HFF-Myc (cell line): ENCODE results near the gene ARSK.
"Not testable (repeated sequence)": the region's sequence is repeated elsewhere in the genome, so short reads cannot be mapped to it uniquely, and the experiment has no call there.

Source experiments
- DNase-seq: peaks from one replicate; pipeline ENCODE4 v3.0.0-alpha.2; 2011; ENCODE audit warnings: low read depth; ENCODE audit errors: extremely low read depth
- H3K4me3 ChIP-seq: replicated peaks from 2 replicates; pipeline ENCODE4 v1.5.1; 2011; ENCODE audit warnings: low read depth, mild to moderate bottlenecking, control low read depth, low read length
- TF ChIP-seq, protein P1 (sequence below): IDR thresholded peaks from 2 replicates; pipeline ENCODE4 v1.5.1; 2012; ENCODE audit warnings: mild to moderate bottlenecking, low read depth, low read length, control low read depth; ENCODE audit errors: missing control alignments

Gene ARSK

GRCh38 chr5:95644351-95645042 lies 89.6 kb downstream of the ARSK start:
- TF ChIP-seq, protein P1, sequence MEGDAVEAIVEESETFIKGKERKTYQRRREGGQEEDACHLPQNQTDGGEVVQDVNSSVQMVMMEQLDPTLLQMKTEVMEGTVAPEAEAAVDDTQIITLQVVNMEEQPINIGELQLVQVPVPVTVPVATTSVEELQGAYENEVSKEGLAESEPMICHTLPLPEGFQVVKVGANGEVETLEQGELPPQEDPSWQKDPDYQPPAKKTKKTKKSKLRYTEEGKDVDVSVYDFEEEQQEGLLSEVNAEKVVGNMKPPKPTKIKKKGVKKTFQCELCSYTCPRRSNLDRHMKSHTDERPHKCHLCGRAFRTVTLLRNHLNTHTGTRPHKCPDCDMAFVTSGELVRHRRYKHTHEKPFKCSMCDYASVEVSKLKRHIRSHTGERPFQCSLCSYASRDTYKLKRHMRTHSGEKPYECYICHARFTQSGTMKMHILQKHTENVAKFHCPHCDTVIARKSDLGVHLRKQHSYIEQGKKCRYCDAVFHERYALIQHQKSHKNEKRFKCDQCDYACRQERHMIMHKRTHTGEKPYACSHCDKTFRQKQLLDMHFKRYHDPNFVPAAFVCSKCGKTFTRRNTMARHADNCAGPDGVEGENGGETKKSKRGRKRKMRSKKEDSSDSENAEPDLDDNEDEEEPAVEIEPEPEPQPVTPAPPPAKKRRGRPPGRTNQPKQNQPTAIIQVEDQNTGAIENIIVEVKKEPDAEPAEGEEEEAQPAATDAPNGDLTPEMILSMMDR = peak; percentile 81
- DNase-seq = no peak
- no peak overlapping the region for H3K4me3 ChIP-seq

DNA sequence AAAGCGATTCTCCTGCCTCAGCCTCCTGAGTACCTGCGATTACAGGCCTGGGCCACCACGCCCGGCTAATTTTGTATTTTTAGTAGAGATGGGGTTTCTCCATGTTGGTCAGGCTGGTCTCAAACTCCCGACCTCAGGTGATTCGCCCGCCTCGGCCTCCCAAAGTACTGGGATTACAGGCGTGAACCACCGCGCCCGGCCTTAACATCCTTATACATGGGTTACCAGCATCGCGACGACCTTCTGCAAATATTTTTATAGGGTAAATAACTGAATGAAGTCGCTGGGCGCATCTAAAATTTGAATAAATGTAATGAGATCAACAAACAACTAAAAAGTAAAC lies 91.3 kb downstream of the ARSK start:
- peak overlapping the region; percentile 57 for H3K4me3 ChIP-seq
- DNase-seq = not testable (repeated sequence)

DNA sequence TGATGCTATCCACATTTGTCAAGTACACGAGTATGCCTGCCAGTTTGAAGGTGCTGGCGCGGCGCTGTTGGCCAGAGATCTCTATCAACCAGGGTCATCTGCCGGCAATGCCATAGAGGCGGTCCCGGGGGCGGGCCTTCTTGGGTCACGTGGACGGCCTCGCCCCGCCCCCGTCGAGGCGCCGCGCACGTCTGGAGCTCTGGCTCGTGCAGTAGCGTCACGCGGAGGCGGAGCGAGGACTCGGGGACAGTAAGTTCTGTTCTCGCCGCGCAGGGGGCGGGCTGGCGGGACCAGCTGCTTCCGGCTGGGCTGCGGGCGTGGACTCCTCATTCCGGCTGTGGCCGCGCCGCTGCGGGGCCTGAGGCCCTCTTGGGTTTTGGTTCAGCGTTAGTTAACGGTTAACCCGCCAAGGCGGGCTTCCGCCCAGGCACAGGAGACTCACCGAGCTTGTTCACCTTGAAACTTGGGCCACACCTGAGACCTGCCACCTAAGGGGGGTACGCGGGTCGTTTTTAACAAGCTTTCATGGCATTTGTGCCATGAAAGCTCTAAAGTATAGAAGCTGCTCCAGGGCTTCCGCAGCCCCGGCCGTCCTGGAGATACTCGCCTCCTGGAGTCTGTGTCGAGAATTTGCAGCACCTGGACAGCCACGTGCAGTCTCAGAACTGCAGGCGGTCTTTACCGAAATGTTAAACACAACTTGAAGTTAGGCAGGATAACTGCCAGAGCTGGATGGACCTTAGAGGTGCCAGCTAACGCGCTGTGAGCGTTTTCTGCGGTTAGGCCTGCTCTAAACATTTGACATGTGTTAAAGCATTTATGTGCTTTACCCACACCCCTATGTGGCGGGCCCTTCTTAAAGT lies 91.9 kb downstream of the ARSK start, which contains the start of gene RFESD:
RFESD (plus strand) TSS at position 209 of the 863 bp plus-strand sequence. CDS start 5,495 bp downstream, outside the sequence.
- TF ChIP-seq, protein P1 = no peak
- peak within 1 kb of the TSS; percentile 57 for H3K4me3 ChIP-seq

GRCh38 chr5:95647886-95648860 lies 93.3 kb downstream of the ARSK start:
- no peak overlapping the region for H3K4me3 ChIP-seq
- TF ChIP-seq, protein P1 = no peak
- no peak for DNase-seq

More for the DNA sequence above, 91.9 kb downstream of the ARSK start, which contains the start of gene RFESD:
- peak; percentile 76 for DNase-seq

GRCh38 chr5:95649274-95649673 lies 94.4 kb downstream of the ARSK start:
- no peak for DNase-seq
- no peak overlapping the region for H3K4me3 ChIP-seq
- TF ChIP-seq, protein P1 = no peak

DNA sequence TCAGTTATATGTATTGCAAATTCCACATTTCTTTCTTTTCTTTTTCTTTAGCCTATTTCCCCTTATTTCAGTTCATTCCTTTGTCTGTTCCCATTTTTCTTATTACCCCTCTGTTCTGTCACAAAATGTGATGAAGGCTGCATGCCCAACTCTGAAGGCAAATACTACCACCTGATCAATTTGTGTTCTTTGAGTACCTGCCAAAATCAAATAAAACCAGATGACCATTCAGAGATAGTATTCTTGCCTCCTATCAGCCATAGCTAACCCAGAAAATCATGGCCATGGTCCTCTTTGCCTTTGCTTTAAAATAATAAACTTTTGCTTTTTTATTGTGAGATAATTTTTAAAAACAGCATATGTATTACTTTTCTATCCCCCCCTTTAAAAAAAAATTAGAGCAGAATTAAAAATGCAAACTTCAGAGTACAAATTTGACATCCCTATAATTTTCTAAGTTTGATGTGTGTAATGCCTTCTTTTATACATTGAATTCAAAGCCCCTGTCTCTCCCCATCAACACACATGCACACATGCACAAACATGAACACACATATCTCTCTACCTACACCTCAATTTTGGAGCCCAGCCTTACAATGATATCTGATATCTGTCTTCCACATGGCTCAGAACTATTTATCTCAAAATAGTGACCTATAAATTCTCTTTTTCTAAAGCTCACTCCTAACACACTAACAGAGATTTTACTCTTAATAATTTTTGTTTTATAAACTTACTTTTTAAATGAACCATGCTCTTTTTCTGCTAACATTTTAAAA lies 95.1 kb downstream of the ARSK start:
- TF ChIP-seq, protein P1 = no peak
- no peak for DNase-seq
- no peak overlapping the region for H3K4me3 ChIP-seq
